K562 (cell line): ENCODE measurements around the gene STUM. TPM values are rescaled to one million over a fixed set of nuclear protein-coding genes. Genes with fewer than 3 reads are reported as not detected.

Experiments
- ATAC-seq: fragments of 200-7000 bp; cut with Tn5 transposase; 3 replicates; pipeline ENCODE4 v1.9.1; 2020; ENCODE audit warnings: moderate library complexity
- BruUV-seq: library from RNA; stranded (reverse); fragments of 400-500 nt; replicated peaks from 2 replicates; lab custom pipeline; 2021; lab: Mats Ljungman, UMichigan
- CTCF ChIA-PET: fragments of 300-600 bp; formaldehyde crosslinking; extraction: SDS; loops from one replicate; lab custom pipeline; 2021; ENCODE audit warnings: low intra/inter-chr PET ratio; lab: Yijun Ruan, JAX
- POLR2A ChIA-PET: fragments of 300-600, 350-650 bp; sonication (Branson Sonifier 250); formaldehyde crosslinking; extraction: SDS; loops from one replicate; lab custom pipeline; 2021; ENCODE audit warnings: antibody characterized with exemption, inconsistent platforms; lab: Yijun Ruan, JAX
- DNase-seq, 4 experiments: peaks; one replicate each; pipeline versions ENCODE4 v3.0.0 to v3.0.0-alpha.2; 2011 to 2018; ENCODE audit warnings: low spot score in 3 of 4, mixed read lengths in 3 of 4; ENCODE audit errors: extremely low read depth in 1 of 4
- FAIRE-seq: peaks from 2 replicates; lab custom pipeline; 2011; peaks lifted over from hg19 to GRCh38; lab: Jason Lieb, UNC
- H2AFZ ChIP-seq: 2 replicates; pipeline ENCODE4 v1.6.0; 2011; ENCODE audit warnings: low read depth, low read length, control low read depth, inconsistent platforms
- H3K27ac ChIP-seq: fragments of 200-600 bp; 3 replicates; pipeline ENCODE4 v1.8.0; 2011; ENCODE audit warnings: low read depth, mild to moderate bottlenecking, control low read depth, inconsistent platforms, low read length, moderate library complexity, mixed read lengths; ENCODE audit errors: extremely low read depth
- H3K27me3 ChIP-seq, 2 experiments: fragments of 300-600 bp in 1 of 2; 2 replicates in 1 of 2; 3 replicates in 1 of 2; pipeline versions ENCODE4 v1.6.0 to v1.8.0; 2011; ENCODE audit warnings: inconsistent platforms in 2 of 2, low read length in 2 of 2, mild to moderate bottlenecking in 1 of 2, mixed read lengths in 1 of 2, moderate library complexity in 1 of 2; ENCODE audit not compliant: control insufficient read depth in 2 of 2, insufficient read depth in 2 of 2
- H3K36me3 ChIP-seq: fragments of 300-600 bp; 3 replicates; pipeline ENCODE4 v1.8.0; 2011; ENCODE audit warnings: mild to moderate bottlenecking, low read length, inconsistent platforms; ENCODE audit not compliant: control insufficient read depth, insufficient read depth
- H3K4me1 ChIP-seq, 2 experiments: fragments of 200-600 bp in 1 of 2; replicated peaks in 1 of 2; 2 replicates in 1 of 2; 3 replicates in 1 of 2; pipeline versions ENCODE4 v1.5.1 to v1.8.0; 2011; ENCODE audit warnings: inconsistent platforms in 2 of 2, low read length in 2 of 2, mild to moderate bottlenecking in 1 of 2, mixed read lengths in 1 of 2, moderate library complexity in 1 of 2; ENCODE audit not compliant: control insufficient read depth in 2 of 2, insufficient read depth in 2 of 2
- H3K4me2 ChIP-seq: 2 replicates; pipeline ENCODE4 v1.6.1; 2011; ENCODE audit warnings: low read length, control low read depth, inconsistent platforms, mixed read lengths; ENCODE audit not compliant: insufficient read depth
- H3K4me3 ChIP-seq: fragments of 200-600 bp; sonication (generic), shearing (Covaris generic); 2 replicates; pipeline ENCODE4 v1.5.1; 2016; ENCODE audit warnings: control low read depth, inconsistent platforms
- H3K79me2 ChIP-seq: fragments of 200-600 bp; 3 replicates; pipeline ENCODE4 v1.8.0; 2011; ENCODE audit warnings: low read length, inconsistent platforms; ENCODE audit not compliant: control insufficient read depth, insufficient read depth
- H3K9ac ChIP-seq, 2 experiments: 2 replicates each; pipeline versions ENCODE4 v1.6.0 to v1.6.1; 2011; ENCODE audit warnings: low read depth in 2 of 2, low read length in 2 of 2, control low read depth in 1 of 2, inconsistent platforms in 1 of 2, mild to moderate bottlenecking in 1 of 2, mixed read lengths in 1 of 2; ENCODE audit not compliant: insufficient read depth in 1 of 2
- H3K9me1 ChIP-seq: one replicate; pipeline ENCODE4 v1.6.0; 2011; ENCODE audit warnings: inconsistent platforms, mild to moderate bottlenecking, low read length, moderate library complexity; ENCODE audit not compliant: control insufficient read depth, insufficient read depth
- H3K9me3 ChIP-seq: replicated peaks from 2 replicates; pipeline ENCODE4 v1.5.1; 2011; ENCODE audit warnings: low read depth, low read length, inconsistent platforms; ENCODE audit not compliant: control insufficient read depth, insufficient read depth
- H4K20me1 ChIP-seq: replicated peaks from 2 replicates; pipeline ENCODE4 v1.6.1; 2011; ENCODE audit warnings: low read length, inconsistent platforms, mixed read lengths; ENCODE audit not compliant: control insufficient read depth, insufficient read depth
- CEBPG ChIP-seq, 3 experiments: fragments of 200-800 bp in 1 of 3; sonication (Bioruptor generic) in 1 of 3; sonication (generic) in 1 of 3; formaldehyde crosslinking in 1 of 3; IDR thresholded peaks in 2 of 3; conservative IDR thresholded peaks in 1 of 3; 2 replicates each; pipeline versions ENCODE4 v1.6.1 to v1.8.0; 2016 to 2022; ENCODE audit warnings: missing compliant biosample characterization in 2 of 3, missing genetic modification characterization in 2 of 3, mild to moderate bottlenecking in 1 of 3, missing genetic modification reagents in 1 of 3
- EP300 ChIP-seq: IDR thresholded peaks from 2 replicates; pipeline ENCODE4 v1.6.1; 2012; ENCODE audit warnings: low read length, improper control_type of control experiment
- ETS1 ChIP-seq: conservative IDR thresholded peaks from 2 replicates; pipeline ENCODE4 v1.6.1; 2011; ENCODE audit warnings: low read depth, mild to moderate bottlenecking, low read length; ENCODE audit not compliant: control insufficient read depth
- FOXJ2 ChIP-seq: fragments of 200-800 bp; sonication (Bioruptor generic); IDR thresholded peaks from 2 replicates; pipeline ENCODE4 v1.6.1; 2016; ENCODE audit warnings: missing genetic modification characterization, missing compliant biosample characterization
- NKRF ChIP-seq: fragments of 450-650 bp; IDR thresholded peaks from 2 replicates; pipeline ENCODE4 v1.6.1; 2016; ENCODE audit warnings: borderline replicate concordance
- POLR2H ChIP-seq: IDR thresholded peaks from 2 replicates; pipeline ENCODE4 v1.6.1; 2016; ENCODE audit warnings: missing genetic modification characterization, low read depth, mild to moderate bottlenecking, control low read depth, missing compliant biosample characterization, moderate library complexity
- SNAPC5 ChIP-seq: fragments of 250-450 bp; sonication (Bioruptor Pico); IDR thresholded peaks from 2 replicates; pipeline ENCODE4 v1.8.0; 2021; ENCODE audit warnings: moderate library complexity, mild to moderate bottlenecking, inconsistent platforms
- THAP7 ChIP-seq: fragments of 250-450 bp; sonication (Bioruptor Pico); IDR thresholded peaks from 2 replicates; pipeline ENCODE4 v1.5.0; 2021
- TRIM24 ChIP-seq, 2 experiments: fragments of 450-650 bp; IDR thresholded peaks; 2 replicates each; pipeline ENCODE4 v1.6.1; 2016
- XRCC4 ChIP-seq: IDR thresholded peaks from one replicate; pipeline ENCODE4 v1.6.1; 2011; ENCODE audit not compliant: insufficient read depth, insufficient read length; ENCODE audit errors: extremely low read depth
- ZNF217 ChIP-seq: sonication (generic); formaldehyde crosslinking; IDR thresholded peaks from 2 replicates; pipeline ENCODE4 v1.8.0; 2022; ENCODE audit warnings: mild to moderate bottlenecking, missing genetic modification reagents
- ZNF408 ChIP-seq: fragments of 250-450 bp; sonication (Bioruptor Pico); IDR thresholded peaks from 2 replicates; pipeline ENCODE4 v1.4.0; 2020; ENCODE audit warnings: low read depth, mild to moderate bottlenecking, moderate library complexity
- ZNF644 ChIP-seq: fragments of 200-800 bp; sonication (Bioruptor generic); IDR thresholded peaks from 2 replicates; pipeline ENCODE4 v1.6.1; 2016; ENCODE audit warnings: low read depth, missing genetic modification characterization, missing compliant biosample characterization
- ZNF740 ChIP-seq, 3 experiments: fragments of 200-800 bp in 1 of 3; sonication (Bioruptor generic) in 1 of 3; sonication (generic) in 1 of 3; formaldehyde crosslinking in 1 of 3; IDR thresholded peaks; 2 replicates each; pipeline versions ENCODE4 v1.6.1 to v1.8.0; 2016 to 2022; ENCODE audit warnings: mild to moderate bottlenecking in 2 of 3, missing compliant biosample characterization in 2 of 3, missing genetic modification characterization in 2 of 3, missing genetic modification reagents in 1 of 3
- WGBS: fragments of 100-300 bp; shearing (Covaris generic); methylation state at CpG from one replicate; pipeline ENCODE4 v1.1.6; 2016; ENCODE audit warnings: low coverage, mixed read lengths; ENCODE audit not compliant: insufficient coverage; ENCODE audit errors: missing lambda C conversion rate; 5-methylcytosine and 5-hydroxymethylcytosine counted together
- in situ Hi-C: fragments of 300-500 bp; cut with MboI; formaldehyde crosslinking; loops from 4 replicates; pipeline ENCODE4 v1.15.0; 2018; ENCODE audit warnings: inconsistent platforms, mixed read lengths
- intact Hi-C: fragments of 100-400 bp; cut with micrococcal nuclease; formaldehyde crosslinking; loops from 2 replicates; pipeline ENCODE4 v1.14.2; 2022
- polyA plus RNA-seq, 8 experiments: library from polyadenylated mRNA; depleted of rRNA in 4 of 8; stranded (reverse) in 5 of 8; unstranded in 3 of 8; fragments of >200 nt; fragmentation: Nextera tagmentation in 2 of 8; fragmentation: Illumina TruSeq in 1 of 8; extraction: Ambion mirVana in 2 of 8; extraction: Trizol in 1 of 8; gene quantifications; 2 replicates each; pipeline versions ENCODE4 v1.2.1 to v1.2.3, GENCODE V29; 2011 to 2014; ENCODE audit warnings: inconsistent platforms in 1 of 8, missing spikeins in 1 of 8
- total RNA-seq, 7 experiments: library from RNA; depleted of rRNA in 6 of 7; stranded (reverse); fragments of >200 nt in 6 of 7; fragmentation: Illumina TruSeq in 2 of 7; extraction: Trizol in 2 of 7; gene quantifications; 2 replicates each; pipeline versions ENCODE4 v1.2.1 to v1.2.3, GENCODE V29; 2011 to 2021; ENCODE audit warnings: low replicate concordance in 1 of 7

STUM gene
- total and polyA plus RNA-seq, 9 of the 15 experiments (the other 6 are each of a cell fraction or from before 2014, with no cell fraction given): not detected

- TF ChIP-seq NKRF (no peak), THAP7 (CRISPR knock-in tag) (no peak), ZNF217 (CRISPR knock-in tag) (no peak), ZNF408 (CRISPR knock-in tag) (no peak), ETS1 (no peak), ZNF644 (tag) (no peak), FOXJ2 (tag) (no peak), SNAPC5 (CRISPR knock-in tag) (no peak), CEBPG (CRISPR knock-in tag; IDR thresholded peaks at IDR 0.05) (no peak), CEBPG (tag; conservative IDR thresholded peaks at IDR 0.05 in 1 of 2, IDR thresholded peaks at IDR 0.05 in 1 of 2) (no peak), POLR2H (tag) (no peak), TRIM24 (IDR thresholded peaks at IDR 0.05) (no peak), XRCC4 (no peak), EP300 (no peak), ZNF740 (CRISPR knock-in tag; IDR thresholded peaks at IDR 0.05) (no peak), ZNF740 (tag; IDR thresholded peaks at IDR 0.05) (no peak)
- TF ChIP-seq, all 486 proteins: peak for 0
- H3K79me2 ChIP-seq: no peaks in the 10 kb centered on the region
- H3K4me3 ChIP-seq: no peak overlapping the region
- peaks cover 0 to 12% of the 10 kb centered on the region in 2 experiments for H3K4me1 ChIP-seq
- H3K27ac ChIP-seq: no peak overlapping the region
- CTCF ChIA-PET: no interaction called here
- no peak overlapping the region for H3K4me2 ChIP-seq
- H3K9ac ChIP-seq: no peak overlapping the region
- H3K9me1 ChIP-seq: no peaks in the 10 kb centered on the region
- H3K36me3 ChIP-seq: no peaks in the 10 kb centered on the region
- no peak for DNase-seq
- intact Hi-C loops (no loop called here), in situ Hi-C loops (no loop called here)
- WGBS: under 1% methylated on average over 6 of the region's 6 CpGs
- peaks cover 8% of the 10 kb centered on the region; the same call in 1 of the 2 replicates for H4K20me1 ChIP-seq
- POLR2A ChIA-PET: interaction anchor here (0.6 to 0.7 kb wide), 4 partner anchors 28 to 1427 kb away, joined by 3 to 4 read pairs (median 3); no protein-coding TSS in a partner anchor
- H3K9me3 ChIP-seq: no peaks in the 10 kb centered on the region
- FAIRE-seq: no peak
- peaks cover 55 to 70% of the 10 kb centered on the region in 2 experiments for H3K27me3 ChIP-seq
- H2AFZ ChIP-seq: no peak overlapping the region
- no peak for ATAC-seq
- no TSS peak for BruUV-seq
Measured at GRCh38 chr1:226648421-226648820, 99.9 kb downstream of the STUM start.
